Measurements from ENCODE around the gene ACVRL1.

Gene ACVRL1

GRCh38 chr12:51960488-51960887 is 53.2 kb downstream of the ACVRL1 start:
- no peak for DNase-seq

- DNase-seq: no peak
These were observed 53.6 kb downstream of the ACVRL1 start for GRCh38 chr12:51960890-51961289.

- no peak for DNase-seq
These were observed 54.5 kb downstream of the ACVRL1 start for GRCh38 chr12:51961834-51962233.

- no peak for DNase-seq
These were observed 55.4 kb downstream of the ACVRL1 start for GRCh38 chr12:51962737-51963136.

- DNase-seq: no peak
These were observed 56.2 kb downstream of the ACVRL1 start for GRCh38 chr12:51963477-51963876.

GRCh38 chr12:51969643-51970042 is 62.3 kb downstream of the ACVRL1 start:
- DNase-seq: no peak

- no peak for DNase-seq
These were observed 63.8 kb downstream of the ACVRL1 start for GRCh38 chr12:51970904-51971646.

GRCh38 chr12:51971679-51972421 is 64.5 kb downstream of the ACVRL1 start:
- no peak for DNase-seq

- no peak for DNase-seq
These were observed 65.1 kb downstream of the ACVRL1 start for GRCh38 chr12:51972422-51972812.

- peak in 21 of 56 donors; percentile 7 to 54 (median 29) for DNase-seq
These were observed 65.6 kb downstream of the ACVRL1 start for GRCh38 chr12:51972849-51973273.
